HG03108 (cell line): Measurements from ENCODE around the gene BICC1.
"Not testable (repeated sequence)": the region's sequence is repeated elsewhere in the genome, so short reads cannot be mapped to it uniquely, and the experiment has no call there.

Experiments
- ATAC-seq: cut with Tn5 transposase; IDR thresholded peaks from one replicate; pipeline ENCODE4 v1.9.1; 2021; ENCODE audit warnings: moderate library complexity; ENCODE audit not compliant: unreplicated experiment

BICC1 gene

DNA sequence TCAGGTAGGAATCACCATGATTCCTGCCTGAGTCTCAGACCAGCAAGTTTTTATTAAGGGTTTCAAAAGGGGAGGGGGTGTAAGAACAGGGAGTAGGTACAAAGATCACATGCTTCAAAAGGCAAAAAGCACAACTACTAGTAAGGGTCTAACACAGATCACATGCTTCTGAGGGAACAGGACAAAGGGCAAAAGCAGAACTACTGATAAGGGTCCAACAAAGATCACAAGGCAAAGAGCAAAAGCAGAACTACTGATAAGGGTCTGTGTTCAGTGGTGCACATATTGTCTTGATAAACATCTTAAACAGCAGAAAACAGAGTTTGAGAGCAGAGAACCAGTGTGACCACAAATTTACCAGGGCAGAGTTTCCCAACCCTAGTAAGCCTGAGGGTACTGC, 84.5 kb downstream of the BICC1 start:
- not testable (repeated sequence) for ATAC-seq

DNA sequence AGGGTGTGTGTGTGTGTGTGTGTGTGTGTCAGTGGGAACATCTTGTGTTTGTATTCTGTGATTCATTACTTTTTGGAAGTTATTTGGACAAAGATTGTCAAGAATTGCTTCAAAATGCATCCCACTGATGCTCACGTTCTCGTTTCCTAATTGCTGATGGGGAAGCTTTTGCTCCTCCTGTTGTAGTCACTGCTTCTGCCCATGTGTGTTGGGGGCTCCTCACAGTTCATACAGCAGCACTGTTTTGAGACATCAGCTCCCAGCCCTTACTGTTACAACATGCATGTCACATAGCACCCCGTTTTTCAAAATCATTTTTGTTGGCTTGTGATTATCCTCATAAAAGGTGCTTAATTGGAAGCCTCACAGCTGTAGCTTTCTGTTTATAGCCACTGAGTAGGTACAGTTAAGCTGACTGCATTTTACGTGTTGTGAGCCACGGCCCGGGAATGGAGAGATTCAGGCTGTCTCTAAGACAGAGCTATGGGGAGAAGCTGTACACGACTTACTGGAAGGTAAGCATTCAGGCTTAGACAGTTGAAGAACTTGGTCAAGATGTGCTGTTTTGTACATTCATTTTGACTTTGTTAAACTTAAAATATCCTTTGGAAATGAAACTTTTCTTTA, 87.4 kb downstream of the BICC1 start:
- no peak for ATAC-seq

DNA sequence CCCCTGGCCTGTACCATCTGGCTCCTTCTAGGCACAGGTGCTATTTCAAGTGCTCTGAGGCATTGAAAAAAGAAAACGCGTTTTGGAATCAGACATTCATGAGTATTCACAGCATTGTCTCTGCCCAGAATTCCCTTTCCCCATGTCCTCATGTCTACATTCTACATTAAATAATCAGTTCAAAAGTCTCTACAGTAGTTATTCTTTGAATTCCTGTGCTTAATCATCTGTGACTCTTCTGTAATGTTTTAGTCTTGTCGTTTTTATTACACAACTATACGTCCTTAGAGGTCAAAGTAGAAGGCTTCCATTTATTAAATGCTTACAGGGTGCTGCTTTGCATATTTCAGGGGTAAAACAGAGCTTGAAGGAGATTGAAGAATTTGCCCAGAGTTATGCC, 95.7 kb downstream of the BICC1 start:
- ATAC-seq: no peak

DNA sequence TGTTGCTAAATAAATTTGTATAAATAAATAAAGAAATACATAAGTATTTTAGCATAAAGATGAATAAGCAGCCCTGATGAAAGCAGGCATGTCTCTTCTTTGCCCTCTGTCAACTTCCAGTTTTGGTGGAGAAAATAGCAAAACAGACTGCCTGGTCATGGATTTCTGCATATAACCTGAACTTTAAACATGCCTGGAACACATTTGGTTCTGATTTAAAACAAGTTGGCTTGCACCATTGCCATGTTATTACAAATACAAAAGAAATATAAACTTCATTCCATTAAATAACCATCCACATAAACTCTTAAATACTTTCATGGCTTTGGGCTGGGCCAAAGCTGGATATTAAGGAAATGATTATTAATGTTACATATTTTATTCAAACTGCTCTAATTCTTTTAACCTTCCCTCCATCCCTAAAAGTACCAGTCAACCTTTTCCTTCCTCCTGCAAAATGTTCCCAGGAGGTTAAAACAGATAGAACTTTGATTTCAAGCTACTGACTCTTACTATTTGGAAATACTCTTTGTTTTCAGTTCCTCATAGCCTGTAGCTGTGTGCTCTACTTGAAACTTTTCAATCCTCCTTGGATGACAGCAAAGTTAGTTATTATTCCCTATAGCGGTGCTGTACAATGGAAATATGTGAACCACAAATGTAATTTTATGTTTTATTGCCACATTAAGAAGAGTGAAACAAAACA, 96.3 kb downstream of the BICC1 start:
- no peak for ATAC-seq

DNA sequence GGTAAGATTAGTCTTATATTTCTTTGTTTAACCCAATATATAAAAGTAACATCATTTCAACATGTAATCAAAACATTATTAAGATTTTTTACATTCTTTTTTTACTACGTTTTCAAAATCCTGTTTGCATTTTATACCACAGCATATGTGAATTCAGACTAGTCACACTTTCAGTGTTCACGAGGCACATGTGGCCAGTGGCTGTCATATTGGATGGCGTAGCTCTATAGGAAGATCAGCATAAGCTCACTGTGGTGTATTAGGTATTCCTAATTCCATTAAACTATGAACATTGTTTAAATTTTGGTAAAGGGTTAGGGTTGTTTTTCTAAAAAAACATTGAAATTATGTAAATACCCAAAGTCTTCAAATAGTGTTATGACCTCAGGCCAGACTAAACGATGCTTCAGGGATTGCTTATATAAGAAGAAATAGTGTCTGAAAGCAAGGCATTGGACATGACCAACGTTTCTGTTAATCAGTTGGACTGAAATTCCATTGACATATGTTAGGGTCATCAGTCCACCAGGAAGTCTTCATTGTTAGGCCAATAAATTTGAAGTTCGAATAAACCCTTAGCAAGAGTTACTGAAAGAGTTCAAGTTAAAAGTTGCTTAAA, 97.0 kb downstream of the BICC1 start:
- ATAC-seq: no peak

DNA sequence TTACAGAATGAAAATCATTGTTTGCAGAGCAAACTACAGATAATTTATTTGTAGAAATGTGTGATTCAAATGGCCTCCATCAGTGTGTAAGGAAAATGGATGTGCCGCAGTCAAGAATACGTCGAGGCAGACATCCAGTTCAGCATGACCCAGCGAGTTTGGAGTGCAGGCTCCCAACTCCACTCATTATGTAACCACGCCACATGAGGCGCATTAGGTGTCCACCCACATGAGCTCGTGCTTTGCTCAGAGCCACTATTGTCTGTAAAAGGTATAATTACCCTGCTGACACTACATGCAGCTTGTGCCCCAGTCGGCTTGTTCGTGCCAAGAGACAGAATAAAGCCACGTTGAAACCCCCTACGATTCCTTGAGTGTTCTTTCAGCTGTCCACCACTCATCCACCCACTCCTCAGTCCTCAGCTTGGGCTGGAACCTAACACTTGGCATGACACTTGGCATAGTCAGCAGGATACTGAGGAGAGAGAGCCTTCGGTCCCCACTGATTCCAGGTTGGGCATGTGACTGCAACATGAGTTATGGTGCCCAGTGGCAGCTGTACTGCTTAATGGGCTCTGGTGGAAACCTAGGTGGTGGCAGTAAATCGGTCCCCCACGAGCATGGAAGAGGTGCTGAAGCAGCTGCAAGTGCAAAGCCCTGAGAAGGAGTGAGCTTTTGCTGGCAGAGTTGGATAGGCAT, 102.7 kb downstream of the BICC1 start:
- no peak for ATAC-seq

DNA sequence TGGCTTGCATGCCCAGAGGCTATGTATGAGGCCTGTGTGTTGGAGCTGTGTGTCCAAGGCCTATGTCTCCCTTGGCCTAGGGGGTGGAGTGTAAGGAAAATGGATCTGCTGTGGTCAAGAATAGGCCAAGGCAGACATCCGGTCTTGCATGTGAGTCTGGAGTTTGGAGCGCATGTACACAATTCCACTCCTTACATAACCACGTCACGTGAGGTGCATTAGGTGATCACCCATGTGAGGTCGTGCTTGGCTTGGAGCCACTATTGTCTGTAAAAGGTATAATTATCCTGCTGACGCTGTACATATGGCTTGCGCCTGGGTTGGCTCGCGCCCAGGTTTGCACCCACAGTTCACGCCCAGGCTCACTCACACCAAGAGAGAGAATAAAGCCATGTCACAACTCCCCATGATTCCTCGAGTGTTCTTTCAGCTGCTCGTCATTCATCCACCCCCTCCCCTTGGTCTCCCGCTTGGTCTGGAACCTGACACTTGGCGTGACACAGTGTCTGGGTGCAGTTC, 105.5 kb downstream of the BICC1 start:
- no peak for ATAC-seq

DNA sequence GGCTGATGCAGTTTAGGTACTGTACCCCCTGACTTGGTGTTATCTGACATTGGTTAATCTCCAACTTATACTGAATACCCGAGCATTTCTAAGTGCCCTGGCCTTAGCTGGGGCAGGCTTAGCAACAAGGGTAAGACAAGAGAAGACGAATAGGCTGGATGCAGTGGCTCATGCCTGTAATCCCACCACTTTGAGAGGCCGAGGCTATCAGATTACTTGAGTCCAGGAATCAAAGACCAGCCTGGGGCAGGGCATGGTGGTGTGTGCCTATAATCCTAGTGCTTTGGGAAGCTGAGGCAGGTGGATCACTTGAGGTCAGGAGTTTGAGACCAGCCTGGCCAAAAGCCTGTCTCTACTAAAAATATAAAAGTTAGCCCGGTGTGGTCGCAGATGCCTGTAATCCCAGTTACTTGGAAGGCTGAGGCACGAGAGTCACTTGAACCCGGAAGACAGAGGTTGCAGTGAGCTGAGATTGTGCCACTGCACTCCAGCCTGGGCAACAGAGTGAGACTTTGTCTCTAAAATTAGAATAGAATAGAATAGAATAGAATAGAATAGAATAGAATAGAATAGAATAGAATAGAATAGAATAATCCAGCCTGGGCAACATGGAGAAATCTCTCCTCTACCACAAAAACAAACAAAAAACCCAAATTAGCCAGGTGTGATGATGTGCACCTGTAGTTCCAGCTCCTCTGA, 108.9 kb downstream of the BICC1 start:
- no peak for ATAC-seq

DNA sequence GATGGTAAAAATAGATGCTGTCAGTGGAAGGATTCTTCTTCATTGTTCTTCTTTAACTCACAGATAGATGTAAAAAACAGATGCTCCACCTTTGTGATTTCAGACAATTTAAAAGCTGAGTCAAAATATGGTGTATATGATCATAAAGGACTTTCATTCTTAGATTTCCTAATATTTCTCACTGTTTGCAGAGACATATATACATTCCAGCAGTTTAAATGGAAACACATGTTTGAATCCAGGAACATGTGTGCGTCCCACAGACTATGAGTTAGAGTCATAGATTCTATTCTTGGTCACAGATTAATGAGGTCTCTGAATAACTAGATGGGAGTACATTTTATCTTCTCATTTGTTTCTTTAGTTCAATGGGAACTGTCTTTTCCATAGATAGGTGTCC, 109.6 kb downstream of the BICC1 start:
- ATAC-seq: no peak

DNA sequence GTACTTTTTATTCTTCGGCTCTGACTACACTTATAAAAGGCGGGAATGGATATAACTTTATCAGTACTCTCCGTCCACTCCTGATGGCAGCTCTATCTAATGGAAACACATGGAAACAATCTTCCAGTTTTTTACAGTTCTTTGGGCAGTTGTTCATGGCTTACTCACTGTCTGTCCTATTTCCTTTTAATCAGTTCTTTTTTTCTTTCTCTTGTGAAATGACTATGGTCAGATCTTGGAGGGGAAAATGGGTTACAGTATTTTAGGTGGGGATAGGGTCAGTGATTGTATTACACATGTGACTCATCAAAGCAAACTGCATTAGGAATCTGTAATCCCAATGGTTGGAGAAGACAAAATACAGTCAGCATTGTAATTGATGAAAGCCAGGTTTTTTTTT, 112.4 kb downstream of the BICC1 start:
- ATAC-seq: no peak

DNA sequence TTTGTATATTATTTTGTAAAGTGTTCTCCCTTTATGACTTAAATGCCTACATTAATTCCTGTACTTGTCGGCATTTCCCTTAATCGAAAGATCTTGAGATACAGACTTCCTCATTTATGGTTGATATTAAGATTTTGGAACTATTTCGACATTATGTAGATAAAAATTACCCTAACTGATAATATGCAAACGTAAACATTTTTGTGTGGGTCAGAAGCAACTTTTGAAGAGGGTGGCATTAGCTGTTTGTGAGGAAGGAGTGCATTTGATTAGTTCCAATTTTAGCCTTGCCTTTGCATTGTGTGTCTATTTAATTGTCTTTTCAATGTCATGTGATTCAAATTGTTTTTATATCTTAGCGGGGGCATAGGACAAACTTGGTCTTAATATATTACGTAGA, 114.7 kb downstream of the BICC1 start:
- ATAC-seq: no peak

DNA sequence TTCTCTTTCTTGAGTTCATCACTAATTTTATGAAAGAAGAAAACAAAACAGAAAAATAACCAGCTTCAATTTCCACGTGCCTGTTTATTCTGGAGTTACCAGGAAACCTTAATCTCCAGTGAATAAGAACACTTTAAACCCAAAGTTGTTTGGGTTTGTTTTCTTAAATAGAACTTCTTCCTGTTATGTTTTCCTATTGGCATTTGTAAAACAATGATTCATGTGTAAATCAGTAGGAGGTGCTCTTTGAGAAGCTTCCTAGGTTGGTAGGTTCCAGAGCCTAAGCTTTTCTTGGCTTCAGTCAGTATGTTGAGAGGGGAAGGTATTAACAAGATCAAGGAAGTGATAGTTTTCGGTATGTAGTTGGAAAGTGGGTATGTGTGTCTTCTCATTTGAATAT, 119.0 kb downstream of the BICC1 start:
- ATAC-seq: no peak

DNA sequence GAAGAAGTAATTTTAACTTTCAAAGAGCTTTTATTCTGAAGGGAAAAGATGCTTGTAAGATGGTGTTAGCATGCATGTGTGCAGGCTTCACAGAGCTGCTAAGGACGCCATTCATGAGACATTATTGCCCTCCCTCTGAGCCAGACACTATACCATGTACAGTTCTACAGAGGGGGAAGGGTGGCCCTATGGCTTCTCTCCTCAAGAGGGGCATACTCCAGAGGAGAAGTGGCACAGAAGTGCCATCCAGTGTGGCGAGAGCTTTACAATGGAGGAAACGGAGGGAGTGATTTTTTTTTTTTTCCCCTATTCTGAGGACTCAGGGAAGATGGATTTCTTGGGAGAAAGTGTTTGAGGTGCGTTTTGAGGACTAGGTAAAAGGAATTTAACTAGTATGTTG, 119.5 kb downstream of the BICC1 start:
- no peak for ATAC-seq

DNA sequence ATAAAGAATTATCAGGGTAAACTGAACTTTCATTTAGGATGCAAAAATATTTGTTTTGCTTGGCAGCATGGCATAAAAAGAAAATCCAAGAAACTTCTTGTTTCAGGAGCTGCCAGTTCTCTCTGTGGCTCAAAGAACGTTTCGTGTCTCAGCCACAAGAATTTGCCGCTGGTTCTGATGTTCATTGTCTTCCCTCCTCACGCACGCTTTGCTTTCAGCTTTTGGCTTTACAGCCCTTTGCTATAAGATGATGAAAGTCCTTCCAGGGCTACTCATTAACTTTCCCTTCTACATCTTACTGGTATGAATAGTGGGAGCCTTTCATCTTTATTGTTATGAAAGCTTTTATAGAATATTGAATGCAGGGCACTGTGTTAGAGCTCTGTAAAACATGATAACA, 124.7 kb downstream of the BICC1 start:
- ATAC-seq: no peak

DNA sequence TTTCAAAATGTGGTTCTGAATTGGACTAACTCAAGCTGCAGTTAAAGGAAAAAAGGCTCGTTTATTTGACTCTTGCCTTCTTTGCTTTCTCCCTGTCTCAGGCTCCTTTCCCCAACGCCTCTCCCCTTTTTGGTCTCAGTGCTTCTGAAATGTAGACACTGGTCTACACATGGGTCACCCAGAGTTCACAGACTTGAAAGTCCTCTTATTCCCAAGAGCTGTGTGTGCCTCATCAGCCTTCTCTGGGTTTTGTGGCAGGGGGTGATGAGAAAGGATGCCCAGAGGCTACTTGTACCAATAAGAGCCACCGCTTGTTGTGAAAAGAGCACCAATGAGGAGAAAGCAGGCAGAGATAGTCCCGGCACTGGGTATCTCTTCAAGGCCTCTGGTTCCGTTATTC, 125.7 kb downstream of the BICC1 start:
- ATAC-seq: no peak

DNA sequence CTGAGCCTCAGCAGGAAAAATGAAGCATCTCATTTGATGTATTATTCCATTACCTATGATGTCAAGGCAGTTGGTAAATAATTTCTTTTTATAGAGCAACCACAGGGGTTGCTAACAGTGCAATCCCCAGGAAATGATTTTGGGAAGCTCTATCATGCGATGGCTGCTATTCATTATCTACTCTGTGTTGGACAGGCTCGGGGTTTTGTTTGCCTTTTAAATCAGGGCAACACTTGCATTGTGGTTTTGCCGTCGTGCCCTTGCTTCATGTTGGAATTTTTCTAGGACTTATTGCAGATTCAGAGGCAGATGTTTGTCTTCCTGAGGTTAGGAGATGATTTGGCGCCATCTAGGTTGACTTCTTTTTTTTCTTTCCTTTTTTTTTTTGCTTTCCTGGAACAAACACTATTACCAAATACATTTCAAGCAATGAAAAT, 128.4 kb downstream of the BICC1 start:
- ATAC-seq: no peak

DNA sequence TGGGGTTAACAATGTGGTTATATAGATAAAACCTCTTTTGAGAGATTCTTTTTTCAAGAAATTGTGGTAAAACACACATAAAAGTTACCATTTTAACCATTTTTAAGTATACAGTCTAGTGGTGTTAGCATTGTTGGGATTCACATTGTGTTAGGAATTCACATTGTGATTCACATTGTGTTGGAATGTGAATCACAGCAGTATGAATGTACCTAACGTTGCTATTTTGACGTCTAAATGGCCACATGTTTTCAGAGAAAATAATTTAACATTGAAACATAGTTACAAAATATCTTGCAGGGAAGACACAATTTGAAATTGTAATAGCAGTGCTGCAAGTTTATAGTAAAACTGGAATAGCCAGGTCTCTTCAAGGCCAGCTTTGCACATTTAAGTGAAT, 129.0 kb downstream of the BICC1 start:
- ATAC-seq: no peak

DNA sequence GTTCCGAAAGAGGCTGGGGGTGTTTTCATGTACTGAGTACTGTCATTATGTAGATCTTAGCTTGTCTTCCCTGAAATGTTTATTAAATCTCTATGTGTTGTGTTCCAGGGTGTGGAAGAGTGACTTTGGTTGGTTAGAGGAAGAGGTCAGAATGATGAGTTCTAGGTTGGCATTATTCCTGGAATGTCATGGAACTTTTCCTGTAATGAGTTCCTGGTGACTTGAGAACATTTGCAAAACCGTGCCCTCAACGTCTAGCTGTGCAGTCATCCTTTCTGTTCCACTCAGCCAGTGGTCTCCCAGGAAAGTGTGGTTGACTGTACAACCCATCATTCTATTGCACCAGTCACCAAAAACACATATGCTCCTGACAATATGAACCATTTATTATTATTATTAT, 129.6 kb downstream of the BICC1 start:
- ATAC-seq: no peak

DNA sequence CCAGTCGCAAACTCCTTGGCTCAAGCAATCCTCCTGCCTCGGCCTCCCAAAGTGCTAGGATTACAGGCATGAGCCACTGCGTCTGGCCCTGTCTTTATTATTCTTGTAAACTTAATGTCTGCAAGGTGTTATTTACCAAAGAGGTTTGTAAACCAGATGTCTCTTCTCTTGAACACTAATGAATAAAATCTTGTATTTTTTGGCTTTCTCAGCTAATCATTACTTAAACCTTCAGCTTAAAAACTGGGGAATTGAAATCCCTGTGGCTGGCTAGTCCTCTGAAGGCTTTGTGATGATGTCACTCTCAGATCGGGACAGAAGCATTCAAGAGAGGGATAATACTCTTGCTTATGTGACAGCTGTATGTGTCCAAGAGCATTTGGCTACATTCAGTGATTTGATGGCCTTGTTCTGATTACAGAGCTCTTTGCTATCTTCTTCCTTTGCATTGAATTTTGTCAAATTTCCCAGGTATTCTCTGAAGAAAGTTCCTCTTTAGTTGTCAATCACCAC, 130.3 kb downstream of the BICC1 start:
- ATAC-seq: no peak

DNA sequence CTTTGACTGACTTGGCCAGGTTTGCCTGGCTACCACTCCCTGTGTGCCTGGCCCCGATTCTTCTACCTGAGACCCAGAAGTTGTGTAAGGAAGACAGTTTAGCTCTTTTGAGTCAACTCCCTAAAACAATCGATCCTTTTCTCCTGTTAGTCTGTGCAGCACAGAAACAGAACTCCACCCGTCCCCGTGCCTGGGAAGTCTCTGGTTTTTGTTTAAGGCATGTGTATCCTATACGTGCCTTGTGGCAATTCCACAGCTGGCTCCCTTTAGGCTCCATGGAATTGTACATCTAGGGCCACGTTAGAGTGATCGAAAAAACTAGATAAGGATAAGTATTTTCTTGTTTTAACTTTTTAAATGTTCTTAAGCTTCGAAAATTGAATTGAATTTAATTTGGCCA, 131.6 kb downstream of the BICC1 start:
- ATAC-seq: no peak
